Right lobe of liver (tissue), 4 donors: ENCODE data around the gene BRD4.

Source experiments
- POLR2A ChIP-seq: fragments of 450-650 bp; IDR thresholded peaks from one replicate; pipeline ENCODE4 v1.6.1; 2017; ENCODE audit warnings: antibody characterized with exemption, mild to moderate bottlenecking
- TF ChIP-seq, protein P1 (sequence below), 4 donors: fragments of 200-600 bp in 3 of 4; fragments of 450-650 bp in 1 of 4; IDR thresholded peaks; one replicate each; pipeline versions ENCODE4 v1.5.1 to v1.8.0; 2016 to 2022; ENCODE audit warnings: antibody characterized with exemption in 4 of 4, mild to moderate bottlenecking in 2 of 4
- donor health status: DM: no; HTN: no; CAD: no.
- donor health status: DM: no; HTN: no; CAD: no.
- donor health status: DM: no; HTN: yes; CAD: no.

DNA sequence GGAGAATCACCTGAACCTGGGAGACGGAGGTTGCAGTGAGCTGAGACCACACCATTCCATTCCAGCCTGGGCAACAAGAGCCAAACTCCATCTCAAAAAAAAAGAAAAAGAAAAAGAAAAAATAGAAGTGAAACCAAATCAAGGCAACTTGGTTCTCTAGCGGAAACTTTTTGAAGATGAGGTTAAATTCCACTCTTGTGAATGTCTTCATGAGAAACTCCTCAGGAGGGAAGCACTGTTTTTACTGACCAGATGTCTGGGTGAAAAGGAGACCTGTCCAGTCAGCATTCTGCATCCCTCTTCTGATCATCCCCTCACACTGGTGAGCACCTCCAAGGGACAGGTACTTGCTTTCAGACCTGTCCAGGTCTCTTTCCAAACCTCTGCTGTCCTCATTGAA, 15.8 kb downstream of the BRD4 start:
- TF ChIP-seq, protein P1, sequence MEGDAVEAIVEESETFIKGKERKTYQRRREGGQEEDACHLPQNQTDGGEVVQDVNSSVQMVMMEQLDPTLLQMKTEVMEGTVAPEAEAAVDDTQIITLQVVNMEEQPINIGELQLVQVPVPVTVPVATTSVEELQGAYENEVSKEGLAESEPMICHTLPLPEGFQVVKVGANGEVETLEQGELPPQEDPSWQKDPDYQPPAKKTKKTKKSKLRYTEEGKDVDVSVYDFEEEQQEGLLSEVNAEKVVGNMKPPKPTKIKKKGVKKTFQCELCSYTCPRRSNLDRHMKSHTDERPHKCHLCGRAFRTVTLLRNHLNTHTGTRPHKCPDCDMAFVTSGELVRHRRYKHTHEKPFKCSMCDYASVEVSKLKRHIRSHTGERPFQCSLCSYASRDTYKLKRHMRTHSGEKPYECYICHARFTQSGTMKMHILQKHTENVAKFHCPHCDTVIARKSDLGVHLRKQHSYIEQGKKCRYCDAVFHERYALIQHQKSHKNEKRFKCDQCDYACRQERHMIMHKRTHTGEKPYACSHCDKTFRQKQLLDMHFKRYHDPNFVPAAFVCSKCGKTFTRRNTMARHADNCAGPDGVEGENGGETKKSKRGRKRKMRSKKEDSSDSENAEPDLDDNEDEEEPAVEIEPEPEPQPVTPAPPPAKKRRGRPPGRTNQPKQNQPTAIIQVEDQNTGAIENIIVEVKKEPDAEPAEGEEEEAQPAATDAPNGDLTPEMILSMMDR (IDR thresholded peaks at IDR 0.05), result no peak
- TF ChIP-seq POLR2A, result no peak
